H9 (cell line): ENCODE data around the gene ATP6V0E1. TPM values are rescaled to one million over a fixed set of nuclear protein-coding genes. Genes with fewer than 3 reads are reported as not detected.

ENCODE experiments used
- DNase-seq: peaks from one replicate; pipeline ENCODE4 v3.0.0-alpha.2; 2017
- H2AFZ ChIP-seq: one replicate; pipeline ENCODE4 v1.6.1; 2013; ENCODE audit warnings: mild to moderate bottlenecking, low read length, control low read depth, moderate library complexity
- H2AK5ac ChIP-seq: 2 replicates; pipeline ENCODE4 v1.6.1; 2013; ENCODE audit warnings: low read length, control low read depth, mixed read lengths; ENCODE audit not compliant: insufficient read length
- H2BK120ac ChIP-seq: one replicate; pipeline ENCODE4 v1.6.1; 2013; ENCODE audit warnings: low read depth, mild to moderate bottlenecking, low read length, control low read depth, inconsistent platforms; ENCODE audit not compliant: poor library complexity, severe bottlenecking
- H2BK12ac ChIP-seq: 2 replicates; pipeline ENCODE4 v1.6.1; 2013; ENCODE audit warnings: low read length, control low read depth, mixed read lengths, low read depth; ENCODE audit not compliant: insufficient read length
- H2BK15ac ChIP-seq: 2 replicates; pipeline ENCODE4 v1.6.1; 2013; ENCODE audit warnings: low read depth, low read length, control low read depth
- H2BK20ac ChIP-seq: one replicate; pipeline ENCODE4 v1.6.1; 2013; ENCODE audit warnings: low read depth, mild to moderate bottlenecking, low read length, control low read depth, inconsistent platforms; ENCODE audit not compliant: poor library complexity, severe bottlenecking
- H2BK5ac ChIP-seq: 2 replicates; pipeline ENCODE4 v1.6.1; 2013; ENCODE audit warnings: low read length, control low read depth, mixed read lengths; ENCODE audit not compliant: insufficient read length
- H3K14ac ChIP-seq: 2 replicates; pipeline ENCODE4 v1.6.1; 2013; ENCODE audit warnings: low read length, control low read depth; ENCODE audit not compliant: insufficient read depth
- H3K18ac ChIP-seq: 2 replicates; pipeline ENCODE4 v1.6.1; 2013; ENCODE audit warnings: low read depth, mild to moderate bottlenecking, mixed read lengths, low read length, control low read depth; ENCODE audit not compliant: insufficient read length
- H3K23ac ChIP-seq: 2 replicates; pipeline ENCODE4 v1.6.1; 2013; ENCODE audit warnings: low read length, control low read depth, mixed read lengths, low read depth; ENCODE audit not compliant: insufficient read length
- H3K23me2 ChIP-seq: 2 replicates; pipeline ENCODE4 v1.6.1; 2013; ENCODE audit warnings: low read depth, mild to moderate bottlenecking, mixed read lengths, low read length, control low read depth; ENCODE audit not compliant: insufficient read length, poor library complexity, severe bottlenecking
- H3K27ac ChIP-seq: 2 replicates; pipeline ENCODE4 v1.5.1; 2013; ENCODE audit warnings: low read length, control low read depth, mixed read lengths, low read depth; ENCODE audit not compliant: insufficient read length
- H3K27me3 ChIP-seq: 2 replicates; pipeline ENCODE4 v1.6.1; 2013; ENCODE audit warnings: low read length, control low read depth, inconsistent platforms; ENCODE audit not compliant: insufficient read depth
- H3K4ac ChIP-seq: 2 replicates; pipeline ENCODE4 v1.6.1; 2013; ENCODE audit warnings: low read depth, mild to moderate bottlenecking, control low read depth, inconsistent platforms, low read length, moderate library complexity
- H3K4me1 ChIP-seq: 2 replicates; pipeline ENCODE4 v1.6.1; 2013; ENCODE audit warnings: low read length, control low read depth, inconsistent platforms; ENCODE audit not compliant: insufficient read depth
- H3K4me2 ChIP-seq: 2 replicates; pipeline ENCODE4 v1.6.1; 2013; ENCODE audit warnings: low read length, control low read depth, mixed read lengths; ENCODE audit not compliant: insufficient read length, insufficient read depth
- H3K56ac ChIP-seq: 2 replicates; pipeline ENCODE4 v1.6.1; 2013; ENCODE audit warnings: low read depth, mild to moderate bottlenecking, mixed read lengths, low read length, control low read depth; ENCODE audit not compliant: insufficient read length
- H3K79me1 ChIP-seq: 2 replicates; pipeline ENCODE4 v1.6.1; 2013; ENCODE audit warnings: low read depth, mild to moderate bottlenecking, moderate library complexity, low read length, control low read depth, inconsistent platforms; ENCODE audit not compliant: insufficient read depth, poor library complexity, severe bottlenecking
- H3K79me2 ChIP-seq: 2 replicates; pipeline ENCODE4 v1.6.1; 2013; ENCODE audit warnings: low read length, control low read depth, inconsistent platforms; ENCODE audit not compliant: insufficient read depth
- H3K9ac ChIP-seq: 2 replicates; pipeline ENCODE4 v1.6.1; 2013; ENCODE audit warnings: low read length, control low read depth, mixed read lengths; ENCODE audit not compliant: insufficient read length; ENCODE audit errors: extremely low read depth
- H3K9me3 ChIP-seq: one replicate; pipeline ENCODE4 v1.6.1; 2013; ENCODE audit warnings: low read depth, low read length, inconsistent platforms; ENCODE audit not compliant: control insufficient read depth
- H3T11ph ChIP-seq: one replicate; pipeline ENCODE4 v1.6.1; 2013; ENCODE audit warnings: mild to moderate bottlenecking, low read length, control low read depth, inconsistent platforms
- H4K20me1 ChIP-seq: one replicate; pipeline ENCODE4 v1.6.1; 2013; ENCODE audit not compliant: control insufficient read depth, insufficient read length, insufficient read depth
- H4K5ac ChIP-seq: 2 replicates; pipeline ENCODE4 v1.6.1; 2013; ENCODE audit warnings: low read depth, mild to moderate bottlenecking, mixed read lengths, low read length, control low read depth; ENCODE audit not compliant: insufficient read length
- H4K8ac ChIP-seq: replicated peaks from 2 replicates; pipeline ENCODE4 v1.6.1; 2013; ENCODE audit warnings: low read length, control low read depth, mixed read lengths, low read depth; ENCODE audit not compliant: insufficient read length
- H4K91ac ChIP-seq: 2 replicates; pipeline ENCODE4 v1.6.1; 2013; ENCODE audit warnings: low read depth, mild to moderate bottlenecking, moderate library complexity, mixed read lengths, low read length, control low read depth; ENCODE audit not compliant: insufficient read length
- H3K27ac Mint-ChIP-seq, 3 experiments: 2 replicates in 2 of 3; 3 replicates in 1 of 3; pipeline ENCODE4 v1.8.0; 2020 to 2021; ENCODE audit warnings: mixed read lengths in 3 of 3, mild to moderate bottlenecking in 1 of 3, moderate library complexity in 1 of 3
- H3K27me3 Mint-ChIP-seq: 2 replicates; pipeline ENCODE4 v1.8.0; 2021; ENCODE audit warnings: low read depth, mild to moderate bottlenecking, moderate library complexity, mixed read lengths
- H3K36me3 Mint-ChIP-seq, 3 experiments: 2 replicates in 2 of 3; 3 replicates in 1 of 3; pipeline ENCODE4 v1.8.0; 2020 to 2021; ENCODE audit warnings: low read depth in 3 of 3, mixed read lengths in 3 of 3; ENCODE audit not compliant: insufficient read depth in 1 of 3
- H3K4me1 Mint-ChIP-seq, 2 experiments: 2 replicates each; pipeline ENCODE4 v1.8.0; 2020; ENCODE audit warnings: mixed read lengths in 2 of 2
- H3K4me3 Mint-ChIP-seq, 2 experiments: 2 replicates in 1 of 2; 3 replicates in 1 of 2; pipeline ENCODE4 v1.8.0; 2020 to 2021; ENCODE audit warnings: mild to moderate bottlenecking in 2 of 2, mixed read lengths in 2 of 2, moderate library complexity in 1 of 2
- H3K9me3 Mint-ChIP-seq, 2 experiments: 2 replicates in 1 of 2; 3 replicates in 1 of 2; pipeline ENCODE4 v1.8.0; 2020; ENCODE audit warnings: mild to moderate bottlenecking in 2 of 2, mixed read lengths in 2 of 2, moderate library complexity in 1 of 2
- WGBS: extraction: QIAGEN DNeasy Blood & Tissue Kit; methylation state at CpG from one replicate; pipeline ENCODE4 v1.1.7; 2013; ENCODE audit warnings: missing lambda C conversion rate, low lambda C conversion rate, mixed read lengths; ENCODE audit not compliant: insufficient read length; ENCODE audit errors: extremely low coverage; 5-methylcytosine and 5-hydroxymethylcytosine counted together
- total RNA-seq: library from RNA; stranded (reverse); gene quantifications from 2 replicates; pipeline ENCODE4 v1.2.1, GENCODE V29; 2021
- TF ChIP-seq, protein P1 (sequence below): fragments of 200-600 bp; sonication (generic); conservative IDR thresholded peaks from 3 replicates; pipeline ENCODE4 v1.8.0; 2021; ENCODE audit warnings: antibody characterized with exemption, mild to moderate bottlenecking

ATP6V0E1 gene
- total RNA-seq, 1 experiment from 2014 or later: 101 TPM

DNA sequence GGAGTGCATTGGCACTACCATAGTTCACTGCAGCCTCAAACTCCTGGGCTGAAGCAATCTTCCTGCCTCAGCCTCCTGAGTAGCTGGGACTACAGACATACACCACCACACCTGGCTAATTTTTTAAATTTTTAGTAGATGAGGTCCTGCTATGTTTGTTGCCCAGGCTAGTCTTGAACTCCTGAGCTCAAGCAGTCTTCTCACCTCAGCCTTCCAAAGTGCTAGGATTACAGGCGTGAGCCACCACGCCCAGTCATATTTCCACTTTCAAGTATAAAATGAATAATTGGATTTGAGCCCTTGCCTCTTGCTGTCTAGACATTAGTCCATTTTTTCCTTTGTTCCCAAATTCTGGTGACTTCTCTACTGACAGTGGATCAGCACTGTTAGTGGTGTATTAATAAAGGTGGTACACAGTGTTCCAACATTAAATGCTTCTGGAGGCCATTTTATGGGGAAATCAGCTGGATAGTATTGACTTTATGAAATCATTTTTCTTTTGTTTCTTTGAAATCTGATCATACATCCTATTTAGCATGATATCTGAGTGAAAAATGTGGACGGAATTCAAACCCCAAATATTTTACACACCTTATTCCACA is 15.9 kb downstream of the ATP6V0E1 start:
- Histone ChIP-seq H4K20me1 (no peaks in the 10 kb centered on the region), H3K79me2 (no peaks in the 10 kb centered on the region), H4K5ac (no peak overlapping the region), H4K8ac (no peak overlapping the region), H2BK120ac (no peak overlapping the region), H3K9ac (no peak overlapping the region), H3K23me2 (no peaks in the 10 kb centered on the region), H2BK15ac (no peak overlapping the region), H3K56ac (no peak overlapping the region), H2BK20ac (no peak overlapping the region), H3K79me1 (no peaks in the 10 kb centered on the region), H3K4me1 (no peaks in the 10 kb centered on the region), H2AK5ac (no peak overlapping the region), H3K4me2 (no peak overlapping the region), H3K14ac (no peak overlapping the region), H2BK5ac (no peak overlapping the region), H3T11ph (no peak overlapping the region), H2AFZ (no peak overlapping the region), H3K18ac (no peak overlapping the region), H3K9me3 (no peaks in the 10 kb centered on the region), H3K23ac (no peak overlapping the region), H2BK12ac (no peak overlapping the region), H3K27ac (no peak overlapping the region), H3K4ac (no peak overlapping the region), H3K27me3 (no peaks in the 10 kb centered on the region), H4K91ac (no peak overlapping the region)
- H3K27ac Mint-ChIP-seq: 0 out of 7 replicates have a peak overlapping the region, but pooled peaks of 1 of the 3 experiments have one; percentile 34
- peaks cover 9 to 36% (median 17%) of the 10 kb centered on the region in 3 experiments for H3K36me3 Mint-ChIP-seq
- H3K9me3 Mint-ChIP-seq: no peaks in the 10 kb centered on the region
- peaks cover 13 to 20% of the 10 kb centered on the region in 2 experiments; a peak in 3 of 4 replicates for H3K4me1 Mint-ChIP-seq
- H3K4me3 Mint-ChIP-seq: no peak overlapping the region
- TF ChIP-seq, protein P1, sequence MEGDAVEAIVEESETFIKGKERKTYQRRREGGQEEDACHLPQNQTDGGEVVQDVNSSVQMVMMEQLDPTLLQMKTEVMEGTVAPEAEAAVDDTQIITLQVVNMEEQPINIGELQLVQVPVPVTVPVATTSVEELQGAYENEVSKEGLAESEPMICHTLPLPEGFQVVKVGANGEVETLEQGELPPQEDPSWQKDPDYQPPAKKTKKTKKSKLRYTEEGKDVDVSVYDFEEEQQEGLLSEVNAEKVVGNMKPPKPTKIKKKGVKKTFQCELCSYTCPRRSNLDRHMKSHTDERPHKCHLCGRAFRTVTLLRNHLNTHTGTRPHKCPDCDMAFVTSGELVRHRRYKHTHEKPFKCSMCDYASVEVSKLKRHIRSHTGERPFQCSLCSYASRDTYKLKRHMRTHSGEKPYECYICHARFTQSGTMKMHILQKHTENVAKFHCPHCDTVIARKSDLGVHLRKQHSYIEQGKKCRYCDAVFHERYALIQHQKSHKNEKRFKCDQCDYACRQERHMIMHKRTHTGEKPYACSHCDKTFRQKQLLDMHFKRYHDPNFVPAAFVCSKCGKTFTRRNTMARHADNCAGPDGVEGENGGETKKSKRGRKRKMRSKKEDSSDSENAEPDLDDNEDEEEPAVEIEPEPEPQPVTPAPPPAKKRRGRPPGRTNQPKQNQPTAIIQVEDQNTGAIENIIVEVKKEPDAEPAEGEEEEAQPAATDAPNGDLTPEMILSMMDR: no peak
- DNase-seq: no peak
- H3K27me3 Mint-ChIP-seq: no peaks in the 10 kb centered on the region
- no CpG with 5 or more reads among the region's 3 CpGs for WGBS
